GM21825 (cell line): ENCODE measurements around the gene KAT6B.

Experiments used
- ATAC-seq: cut with Tn5 transposase; IDR thresholded peaks from one replicate; pipeline ENCODE4 v1.9.1; 2021; ENCODE audit warnings: mild to moderate bottlenecking, moderate library complexity; ENCODE audit not compliant: unreplicated experiment

Gene KAT6B

DNA sequence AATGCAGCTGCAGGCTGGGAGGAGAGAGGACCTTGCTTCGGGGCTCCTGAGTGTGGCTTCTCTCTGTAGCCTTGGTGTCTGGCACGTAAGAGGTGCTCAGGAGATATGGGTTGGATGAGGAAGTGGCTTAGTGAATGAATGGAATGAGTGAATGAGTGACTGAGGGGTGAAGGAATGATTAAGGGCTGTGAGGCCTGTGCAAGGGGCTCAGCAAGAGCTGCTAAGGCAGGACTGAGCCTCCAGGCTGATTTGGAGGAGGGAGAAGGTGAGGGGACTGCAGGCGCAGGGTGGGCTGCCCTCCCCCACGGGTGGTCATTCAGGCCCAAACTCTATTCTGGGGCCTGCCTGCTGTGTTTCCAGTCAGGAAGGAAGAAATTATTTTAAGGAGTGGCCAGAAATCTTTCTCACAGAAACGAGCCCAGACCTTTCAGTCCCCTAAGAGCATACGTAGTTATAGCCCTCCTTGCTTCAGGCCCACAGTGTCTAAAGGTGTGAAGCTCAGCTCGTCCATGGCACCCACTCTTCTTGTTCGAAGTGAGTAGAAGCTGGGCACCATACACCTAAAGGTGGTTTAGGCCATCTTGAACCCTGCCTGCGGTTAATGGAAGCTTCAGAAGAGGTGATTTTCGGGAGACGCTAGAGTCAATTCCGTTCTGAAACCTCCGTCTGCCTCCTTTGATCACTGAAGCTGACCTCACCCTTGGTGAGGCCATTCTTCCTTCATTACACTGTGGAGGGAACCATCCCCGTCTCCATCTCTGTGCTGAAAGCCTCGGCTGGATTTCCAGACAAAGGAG lies 235.5 kb downstream of the KAT6B start:
- no peak for ATAC-seq

DNA sequence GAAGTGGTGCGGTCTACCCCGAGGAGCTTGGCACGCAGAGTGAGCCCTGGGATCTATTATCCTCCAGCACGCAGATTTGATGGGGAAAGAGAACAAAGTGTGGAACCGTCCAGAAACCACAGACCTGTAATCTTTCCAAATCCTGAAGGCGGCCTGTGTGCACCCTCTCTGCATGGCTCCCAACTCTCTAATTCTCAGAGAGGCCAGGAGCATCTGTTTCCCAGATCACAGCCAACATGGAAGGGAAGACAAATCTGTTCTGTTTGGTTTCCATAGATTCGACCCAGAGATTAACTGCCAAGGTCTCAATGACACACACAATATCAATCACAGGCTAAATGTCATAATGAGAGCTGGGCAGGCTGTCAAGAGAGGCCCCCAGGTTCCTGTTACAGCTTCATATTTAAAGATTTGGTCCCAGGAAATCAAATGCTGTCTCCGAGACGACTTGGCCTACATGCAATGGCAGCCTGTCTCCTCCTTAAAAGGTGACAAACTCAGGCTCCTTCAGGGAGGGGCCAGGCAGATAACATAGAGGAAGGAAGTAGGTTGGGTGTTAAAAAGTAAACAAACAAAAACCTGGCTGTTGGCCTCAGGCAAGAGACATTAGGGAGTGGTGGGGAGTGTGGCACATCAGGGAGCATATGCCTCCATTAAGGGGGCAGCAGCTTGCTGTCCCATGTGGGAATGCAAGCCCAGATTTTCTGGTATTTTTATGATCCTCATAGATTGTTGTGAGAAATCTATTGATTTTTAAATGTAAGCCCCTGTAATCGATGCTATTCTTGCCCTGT lies 236.3 kb downstream of the KAT6B start:
- no peak for ATAC-seq

DNA sequence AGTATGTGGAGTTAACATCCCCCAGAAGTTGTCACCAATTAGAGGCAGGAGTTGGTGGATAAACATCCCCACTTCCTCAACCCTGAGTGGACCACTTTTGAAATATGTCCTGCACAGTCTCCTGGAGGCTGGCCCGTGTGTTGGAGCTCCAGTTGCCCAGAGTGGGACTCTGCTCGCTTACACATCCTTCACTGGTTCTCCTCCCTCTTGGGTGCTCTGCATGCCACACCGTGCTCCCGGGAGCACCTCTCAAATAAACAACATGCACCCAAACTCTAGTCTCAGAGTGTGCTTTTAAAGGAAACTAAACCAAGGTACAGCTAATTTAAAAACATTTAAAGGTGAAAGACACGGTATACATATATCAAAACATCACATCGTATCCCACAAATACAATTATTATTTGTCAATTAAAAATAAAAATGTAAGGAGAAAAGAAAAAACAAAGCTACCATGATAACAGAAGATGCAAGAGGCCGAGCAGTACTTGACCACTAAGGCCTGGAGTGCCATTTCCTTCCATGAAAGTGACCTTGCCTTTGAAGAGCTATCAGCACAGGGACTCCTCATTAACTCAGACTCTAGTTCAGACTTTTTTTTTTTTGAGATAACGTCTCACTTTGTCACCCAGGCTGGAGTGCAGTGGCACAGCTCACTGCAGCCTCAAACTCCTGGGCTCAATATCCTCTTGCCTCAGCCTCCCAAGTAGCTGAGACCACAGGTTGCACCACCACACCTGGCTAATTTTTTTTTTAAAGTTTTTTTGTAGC lies 237.2 kb downstream of the KAT6B start:
- no peak for ATAC-seq

GRCh38 chr10:75065076-75065475 lies 238.7 kb downstream of the KAT6B start:
- ATAC-seq = no peak

GRCh38 chr10:75066271-75066670 lies 239.9 kb downstream of the KAT6B start:
- no peak for ATAC-seq

GRCh38 chr10:75067272-75067671 lies 240.9 kb downstream of the KAT6B start:
- ATAC-seq = no peak

GRCh38 chr10:75068523-75068922 lies 242.1 kb downstream of the KAT6B start:
- ATAC-seq = no peak

DNA sequence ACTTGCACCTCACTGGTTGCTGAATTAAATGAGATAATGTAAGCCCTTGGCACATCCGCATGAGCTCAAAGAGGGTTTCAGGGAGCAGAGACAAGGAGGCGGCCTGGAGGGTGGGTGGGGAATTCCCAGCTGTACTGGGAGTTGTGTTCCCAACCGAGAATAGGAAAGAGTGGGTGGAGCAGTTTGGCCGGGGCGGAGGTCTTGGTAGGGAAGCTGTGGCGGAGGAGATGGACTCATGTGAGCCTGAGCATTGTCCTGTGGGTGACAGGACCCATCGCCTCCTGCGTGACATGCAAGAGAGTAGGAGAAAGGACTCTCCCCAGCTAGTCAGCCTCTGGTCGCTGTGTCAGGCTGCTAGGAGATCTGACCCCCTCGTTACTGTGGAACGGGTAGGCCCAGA lies 244.1 kb downstream of the KAT6B start:
- no peak for ATAC-seq

GRCh38 chr10:75070961-75071428 lies 244.6 kb downstream of the KAT6B start:
- ATAC-seq = no peak

- ATAC-seq = no peak
Measured at GRCh38 chr10:75071756-75072155, 245.4 kb downstream of the KAT6B start.

DNA sequence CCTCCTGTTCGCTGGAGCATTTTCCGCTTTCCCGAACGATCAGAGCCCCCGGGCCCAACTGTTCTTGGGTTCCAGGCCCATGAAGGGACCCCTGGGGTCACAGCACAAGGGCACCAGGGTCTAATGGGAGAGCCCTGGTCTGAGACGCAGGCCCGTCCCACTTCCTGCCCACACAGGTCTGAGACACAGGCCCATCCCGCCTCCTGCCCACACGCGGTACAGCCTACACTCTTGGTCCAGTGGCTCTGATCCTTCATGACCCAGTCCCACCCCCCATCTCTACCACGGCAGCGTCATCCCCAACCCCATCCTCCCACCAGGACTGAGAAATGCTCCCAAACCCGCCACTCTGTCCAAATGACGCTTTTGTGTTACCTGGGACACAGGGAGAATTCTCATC lies 246.3 kb downstream of the KAT6B start:
- ATAC-seq = no peak

DNA sequence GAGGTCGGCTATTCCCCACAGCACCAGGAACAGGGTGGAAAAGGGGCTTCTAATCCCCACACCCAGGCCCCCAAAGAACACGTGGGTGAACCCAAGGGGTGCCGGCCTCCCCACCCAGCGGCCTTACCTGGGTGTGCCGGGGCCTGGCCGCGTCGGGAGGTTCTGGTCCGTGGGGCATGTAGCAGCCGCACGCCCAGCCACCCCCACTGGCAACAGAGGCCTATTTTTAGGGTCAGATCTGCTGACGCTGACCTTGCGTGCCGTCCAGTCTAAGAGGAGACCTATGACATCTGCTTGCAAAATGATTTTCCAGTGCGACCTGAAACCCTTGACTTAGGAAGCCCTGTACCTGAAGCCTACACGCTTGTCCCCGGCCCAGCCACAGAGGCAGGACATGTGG lies 247.0 kb downstream of the KAT6B start:
- ATAC-seq = no peak

DNA sequence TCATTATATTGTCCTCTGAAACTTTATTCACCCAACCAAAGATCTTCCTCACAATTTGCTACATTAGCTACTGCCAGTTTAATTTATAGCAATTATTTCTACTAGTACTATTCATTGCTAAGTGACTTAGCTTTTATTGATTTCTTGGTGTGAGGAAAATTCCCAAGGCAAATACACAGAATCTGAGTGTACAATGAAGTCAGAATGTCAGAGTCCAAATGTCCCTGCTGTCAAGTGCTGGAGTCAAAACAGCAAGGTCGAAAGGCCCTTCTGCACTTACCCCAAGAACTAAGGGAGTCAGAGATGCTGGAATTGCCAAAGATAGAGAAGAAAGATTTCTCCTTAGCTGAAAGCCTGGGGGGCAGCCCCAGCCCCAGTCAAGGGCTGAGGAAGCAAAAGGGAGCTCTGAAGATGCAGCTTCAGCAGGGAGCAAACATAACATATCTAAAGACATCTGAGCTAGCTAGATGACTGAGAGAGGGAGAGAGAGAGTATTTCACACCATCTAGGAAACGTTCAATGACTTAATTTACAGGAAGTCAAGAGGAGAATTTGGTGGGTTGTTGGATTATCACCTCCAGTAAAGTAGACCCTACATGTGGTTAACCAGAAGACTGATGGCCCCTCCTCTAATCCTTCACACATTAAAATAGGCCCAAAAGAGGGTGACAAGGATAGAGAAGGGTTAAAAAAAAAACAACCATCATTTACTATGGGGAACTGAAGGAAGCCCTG lies 248.5 kb downstream of the KAT6B start:
- ATAC-seq = no peak

- ATAC-seq = no peak
Measured at GRCh38 chr10:75076348-75076747, 249.9 kb downstream of the KAT6B start.

GRCh38 chr10:75079436-75080083 lies 253.2 kb downstream of the KAT6B start:
- no peak for ATAC-seq

GRCh38 chr10:75080554-75080953 lies 254.2 kb downstream of the KAT6B start:
- ATAC-seq = no peak

DNA sequence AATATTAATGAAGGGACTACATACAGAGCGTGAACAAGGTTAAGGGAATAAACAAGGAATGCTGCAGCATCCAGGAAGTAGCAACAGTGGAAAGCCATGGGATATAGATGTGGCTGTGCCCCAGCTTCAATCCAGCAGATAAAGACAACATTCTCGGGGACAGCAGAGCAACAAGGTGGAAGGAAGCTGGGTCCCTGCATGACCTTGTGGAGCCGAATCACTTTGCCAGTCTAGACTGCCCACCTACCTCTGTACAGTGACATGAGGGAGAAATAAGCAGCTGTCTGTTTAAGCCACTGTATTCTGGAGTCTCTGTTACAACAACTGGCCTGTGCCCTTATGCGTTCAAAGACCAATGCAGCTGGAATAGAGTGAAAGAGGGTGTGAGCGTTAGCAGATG lies 255.0 kb downstream of the KAT6B start:
- no peak for ATAC-seq
